Epithelial cell of prostate (primary cell): ENCODE measurements around the gene PRAMEF10.
"Not testable (repeated sequence)": the region's sequence is repeated elsewhere in the genome, so short reads cannot be mapped to it uniquely, and the experiment has no call there.

Source experiments
- DNase-seq: peaks from one replicate; pipeline ENCODE4 v3.0.0-alpha.2; 2011; ENCODE audit warnings: low read depth, low spot score
- H3K27ac ChIP-seq: fragments of 450-650 bp; 2 replicates; pipeline ENCODE4 v1.5.1; 2017; ENCODE audit warnings: mild to moderate bottlenecking

The PRAMEF10 gene

DNA sequence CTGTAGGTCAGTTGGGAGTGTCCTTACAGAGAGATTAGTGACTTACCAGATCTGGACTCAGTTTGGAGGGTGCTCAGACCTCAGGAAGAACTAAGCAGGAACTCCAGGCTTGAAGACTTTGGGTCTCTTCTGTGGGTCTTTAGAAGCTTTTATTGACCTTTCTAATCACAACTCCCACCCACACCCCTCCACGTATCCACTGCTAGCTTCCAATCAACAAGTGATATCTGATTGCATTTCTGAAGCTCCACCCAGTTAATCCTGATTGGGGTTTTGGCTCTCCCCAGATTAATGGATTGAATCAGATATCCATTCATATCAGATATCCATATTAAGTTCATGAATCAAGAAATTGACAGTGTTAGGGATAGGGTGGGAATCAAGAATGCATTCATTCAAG lies at the start of gene PRAMEF10:
Gene PRAMEF10 (minus strand): TSS at position 101 of the 400 bp plus-strand sequence. CDS start 2,423 bp downstream, outside the sequence.
- not testable (repeated sequence) for H3K27ac ChIP-seq, DNase-seq

DNA sequence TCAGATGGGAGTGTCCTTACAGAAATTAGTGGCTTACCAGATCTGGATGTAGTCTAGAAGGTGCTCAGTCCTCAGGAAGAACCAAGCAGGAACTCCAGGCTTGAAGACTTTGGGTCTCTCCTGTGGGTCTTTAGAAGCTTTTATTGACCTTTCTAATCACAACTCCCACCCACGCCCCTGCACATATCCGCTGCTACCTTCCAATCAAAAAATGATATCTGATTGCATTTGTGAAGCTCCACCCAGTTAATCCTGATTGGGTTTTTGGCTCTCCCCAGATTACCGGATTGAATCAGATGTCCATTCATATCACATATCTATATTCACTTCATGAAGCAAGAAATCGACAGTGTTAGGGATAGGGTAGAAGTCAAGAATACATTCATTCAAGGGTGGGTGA lies 49.4 kb upstream of the PRAMEF10 start, which contains the start of gene PRAMEF6:
Gene PRAMEF6 (minus strand): TSS at position 101 of the 400 bp plus-strand sequence. CDS start 5,062 bp downstream, outside the sequence.
- not testable (repeated sequence) for DNase-seq, H3K27ac ChIP-seq

DNA sequence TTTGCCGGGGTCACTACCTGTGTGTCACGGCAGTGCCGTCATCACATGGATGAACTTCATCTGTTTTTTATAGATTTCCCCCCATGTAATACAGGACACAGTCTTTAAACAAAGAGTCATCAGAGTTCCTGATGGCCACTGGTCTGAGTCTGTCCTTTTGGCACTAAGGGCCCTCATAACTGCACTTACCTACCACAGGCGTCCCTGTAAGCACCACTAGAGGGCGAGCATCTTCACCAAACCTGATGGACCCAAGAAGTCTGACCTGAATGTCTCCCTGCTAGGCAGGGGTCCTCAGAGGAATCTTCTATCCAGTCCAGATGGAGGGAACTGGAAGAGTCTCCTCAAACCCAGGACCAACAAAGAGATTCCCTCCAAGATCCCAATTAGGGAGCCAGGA lies 26.3 kb upstream of the PRAMEF10 start:
- DNase-seq, H3K27ac ChIP-seq: not testable (repeated sequence)

- DNase-seq, H3K27ac ChIP-seq: not testable (repeated sequence)
Observed at GRCh38 chr1:12921749-12922148, 23.7 kb upstream of the PRAMEF10 start.

DNA sequence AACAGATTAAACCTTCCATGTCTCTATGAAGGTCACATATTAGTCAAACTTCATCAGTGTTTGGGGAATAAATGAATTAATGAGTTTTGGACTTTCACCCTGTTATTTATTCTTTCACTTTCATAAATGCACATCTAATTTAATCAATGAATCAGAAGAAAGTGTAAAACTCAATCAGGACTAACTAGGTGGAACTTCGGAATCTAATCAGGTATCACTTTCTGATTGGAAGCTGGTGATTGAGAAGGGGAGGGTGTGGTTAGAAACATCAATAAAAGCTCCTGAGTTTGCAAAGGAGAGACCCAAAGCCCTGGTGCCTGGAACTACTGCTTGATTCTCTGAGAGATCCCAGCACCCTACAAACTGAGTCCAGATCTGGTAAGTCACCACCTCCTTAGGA lies 18.2 kb upstream of the PRAMEF10 start, which contains the start of gene PRAMEF7:
Gene PRAMEF7 (plus strand): TSS at position 301 of the 400 bp plus-strand sequence. CDS start 1,083 bp downstream, outside the sequence.
- H3K27ac ChIP-seq, DNase-seq: not testable (repeated sequence)

DNA sequence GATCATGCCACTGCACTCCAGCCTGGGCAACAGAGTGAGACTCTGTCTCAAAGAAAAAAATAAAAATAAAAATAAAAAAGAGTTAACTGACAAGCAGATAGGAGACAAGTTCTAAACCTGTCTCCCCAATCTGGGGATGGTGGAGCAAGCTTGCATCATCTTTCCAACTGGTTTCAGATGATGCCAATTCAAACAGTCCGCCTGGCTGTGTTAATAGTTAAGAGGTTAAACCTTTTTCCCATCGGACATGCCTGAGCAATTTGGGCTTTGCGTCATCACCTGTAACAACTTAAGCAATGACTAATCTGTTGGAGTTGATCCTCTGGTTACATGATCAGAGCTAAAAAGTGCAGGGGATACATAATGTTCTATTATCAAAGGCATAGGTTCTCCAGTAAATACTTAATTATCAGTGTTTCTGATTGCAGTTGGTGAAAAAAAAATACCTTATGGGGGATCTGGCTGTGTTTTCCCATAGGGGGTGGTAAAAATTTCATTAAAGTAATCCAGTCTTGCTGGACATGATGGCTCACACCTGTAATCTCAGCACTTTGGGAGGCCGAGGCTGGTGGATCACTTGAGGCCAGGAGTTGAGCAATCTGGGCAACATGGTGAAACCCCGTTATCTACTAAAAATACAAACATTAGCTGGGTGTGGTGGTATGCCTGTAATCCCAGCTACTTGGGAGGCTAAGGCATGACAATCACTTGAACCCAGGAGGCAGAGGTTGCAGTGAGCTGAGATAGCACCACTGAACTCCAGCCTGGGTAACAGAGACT lies 5.9 kb upstream of the PRAMEF10 start:
- H3K27ac ChIP-seq, DNase-seq: not testable (repeated sequence)

DNA sequence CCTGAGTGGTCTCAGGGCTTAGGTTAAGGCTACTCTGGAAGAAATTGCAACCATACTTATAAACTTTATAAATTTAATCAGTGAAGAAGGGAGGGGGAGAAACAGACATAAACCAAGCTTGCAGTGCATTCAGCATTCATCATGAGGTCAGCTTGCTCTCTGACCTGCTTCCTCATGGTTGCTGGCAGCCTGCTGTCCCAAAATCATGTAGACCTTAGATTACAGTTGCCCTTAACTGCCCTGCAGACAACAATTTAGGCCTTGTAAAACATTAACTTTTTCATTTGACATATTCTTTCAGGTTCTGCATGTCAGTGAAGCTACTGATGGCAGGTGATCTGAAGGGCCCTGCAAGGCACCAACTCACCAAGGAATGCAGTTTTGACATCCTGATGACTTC lies 1.1 kb upstream of the PRAMEF10 start:
- not testable (repeated sequence) for DNase-seq, H3K27ac ChIP-seq

DNA sequence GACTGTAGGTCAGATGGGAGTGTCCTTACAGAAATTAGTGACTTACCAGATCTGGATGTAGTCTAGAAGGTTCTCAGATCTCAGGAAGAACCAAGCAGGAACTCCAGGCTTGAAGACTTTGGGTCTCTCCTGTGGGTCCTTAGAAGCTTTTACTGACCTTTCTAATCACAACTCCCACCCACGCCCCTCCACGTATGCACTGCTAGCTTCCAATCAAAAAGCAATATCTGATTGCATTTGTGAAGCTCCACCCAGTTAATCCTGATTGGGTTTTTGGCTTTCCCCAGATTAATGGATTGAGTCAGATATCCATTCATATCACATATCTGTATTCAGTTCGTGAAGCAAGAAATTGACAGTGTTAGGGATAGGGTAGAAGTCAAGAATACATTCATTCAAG lies 12.0 kb downstream of the PRAMEF10 start, which contains the start of gene PRAMEF4:
Gene PRAMEF4 (minus strand): TSS at position 101 of the 400 bp plus-strand sequence. CDS start 2,807 bp downstream, outside the sequence.
- not testable (repeated sequence) for DNase-seq, H3K27ac ChIP-seq

GRCh38 chr1:12878453-12878852 lies 19.6 kb downstream of the PRAMEF10 start:
- DNase-seq, H3K27ac ChIP-seq: not testable (repeated sequence)

GRCh38 chr1:12863131-12863880 lies 34.8 kb downstream of the PRAMEF10 start:
- H3K27ac ChIP-seq, result not testable (repeated sequence)

GRCh38 chr1:12856786-12857185 lies 41.3 kb downstream of the PRAMEF10 start, which contains the start of gene PRAMEF2:
PRAMEF2 (plus strand) TSS chr1:12857086; CDS start chr1:12859010, 1,924 bp downstream.
- H3K27ac ChIP-seq, DNase-seq: not testable (repeated sequence)

More at GRCh38 chr1:12863131-12863880, 34.8 kb downstream of the PRAMEF10 start:
- not testable (repeated sequence) for DNase-seq

GRCh38 chr1:12851779-12852178 lies 46.3 kb downstream of the PRAMEF10 start:
- H3K27ac ChIP-seq, result no peak overlapping the region
- no peak for DNase-seq

DNA sequence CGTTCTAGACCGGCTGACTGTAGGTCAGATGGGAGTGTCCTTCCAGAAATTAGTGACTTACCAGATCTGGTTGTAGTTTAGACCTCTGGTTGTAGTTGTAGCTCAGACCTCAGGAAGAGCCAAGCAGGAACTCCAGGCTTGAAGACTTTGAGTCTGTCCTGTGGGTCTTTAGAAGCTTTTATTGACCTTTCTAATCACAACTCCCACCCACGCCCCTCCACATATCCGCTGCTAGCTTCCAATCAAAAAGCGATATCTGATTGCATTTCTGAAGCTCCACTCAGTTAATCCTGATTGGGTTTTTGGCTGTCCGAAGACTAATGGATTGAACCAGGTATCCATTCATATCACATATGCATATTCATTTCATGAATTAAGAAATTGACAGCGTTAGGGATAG lies 49.5 kb downstream of the PRAMEF10 start, which contains the start of gene HNRNPCL1:
Gene HNRNPCL1 (minus strand): TSS at position 101 of the 400 bp plus-strand sequence. CDS start 431 bp downstream, outside the sequence.
- not testable (repeated sequence) for H3K27ac ChIP-seq, DNase-seq
